Mucosa of gallbladder (tissue), 1 donor: Measurements from ENCODE around the gene EFEMP1. TPM values are rescaled to one million over a fixed set of nuclear protein-coding genes. Genes with fewer than 3 reads are reported as not detected.
"Not testable (repeated sequence)": the region's sequence is repeated elsewhere in the genome, so short reads cannot be mapped to it uniquely, and the experiment has no call there.

Experiments
- DNase-seq: peaks from one replicate; pipeline ENCODE4 v3.0.0-alpha.2; 2020; ENCODE audit warnings: low spot score
- total RNA-seq: library from RNA; stranded (reverse); gene quantifications from one replicate; pipeline ENCODE4 v1.2.1, GENCODE V29; 2021
- donor health status: DM: no; HTN: no; CAD: no.

EFEMP1 gene
- total RNA-seq, 1 donor from 2014 or later, result 45.2 TPM

- DNase-seq, result no peak
Measured at GRCh38 chr2:55827855-55828254, 95.7 kb downstream of the EFEMP1 start.

GRCh38 chr2:55827428-55827827, 96.2 kb downstream of the EFEMP1 start:
- DNase-seq, result not testable (repeated sequence)

- DNase-seq, result no peak
Measured at GRCh38 chr2:55826246-55826645, 97.3 kb downstream of the EFEMP1 start.

- DNase-seq, result no peak
Measured at GRCh38 chr2:55824551-55825096, 99.0 kb downstream of the EFEMP1 start.

Other genes with a start within 250 kb of the EFEMP1 start
- 15.9 TPM for gene PNPT1, start 229.9 kb downstream of the EFEMP1 start, total RNA-seq